ENCODE data around the gene TMEM184B.

The TMEM184B gene

DNA sequence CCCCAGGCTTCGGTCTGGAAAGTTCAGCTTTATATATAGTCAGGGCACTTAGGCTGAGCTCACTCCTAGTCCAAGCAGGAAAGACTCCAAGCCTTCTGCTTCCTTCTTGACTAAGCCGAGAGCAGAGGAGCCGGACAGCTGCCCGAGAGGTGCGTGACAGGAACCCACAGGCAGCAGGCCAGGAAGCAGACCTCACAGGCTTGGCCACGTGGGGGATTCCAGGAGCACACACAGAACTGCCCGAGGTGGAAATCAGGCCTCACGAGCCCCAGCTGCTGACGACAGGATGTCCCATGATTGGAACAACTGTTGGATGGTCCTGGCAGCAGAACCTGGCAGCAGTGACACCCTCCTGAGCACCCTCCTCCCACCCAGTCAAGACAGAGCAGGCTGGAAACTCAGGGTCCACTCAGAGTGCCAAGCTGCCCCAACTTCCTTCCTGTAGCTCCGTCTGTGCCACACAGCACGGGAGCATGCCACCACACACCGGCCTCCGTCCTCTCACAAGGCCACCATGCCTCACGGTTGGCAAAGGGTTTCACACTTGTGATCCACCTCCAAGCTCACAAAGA is 96.6 kb downstream of the TMEM184B start:
- DNase-seq = peak in 3 of 6 experiments; percentile 7 to 10 (median 8)

DNA sequence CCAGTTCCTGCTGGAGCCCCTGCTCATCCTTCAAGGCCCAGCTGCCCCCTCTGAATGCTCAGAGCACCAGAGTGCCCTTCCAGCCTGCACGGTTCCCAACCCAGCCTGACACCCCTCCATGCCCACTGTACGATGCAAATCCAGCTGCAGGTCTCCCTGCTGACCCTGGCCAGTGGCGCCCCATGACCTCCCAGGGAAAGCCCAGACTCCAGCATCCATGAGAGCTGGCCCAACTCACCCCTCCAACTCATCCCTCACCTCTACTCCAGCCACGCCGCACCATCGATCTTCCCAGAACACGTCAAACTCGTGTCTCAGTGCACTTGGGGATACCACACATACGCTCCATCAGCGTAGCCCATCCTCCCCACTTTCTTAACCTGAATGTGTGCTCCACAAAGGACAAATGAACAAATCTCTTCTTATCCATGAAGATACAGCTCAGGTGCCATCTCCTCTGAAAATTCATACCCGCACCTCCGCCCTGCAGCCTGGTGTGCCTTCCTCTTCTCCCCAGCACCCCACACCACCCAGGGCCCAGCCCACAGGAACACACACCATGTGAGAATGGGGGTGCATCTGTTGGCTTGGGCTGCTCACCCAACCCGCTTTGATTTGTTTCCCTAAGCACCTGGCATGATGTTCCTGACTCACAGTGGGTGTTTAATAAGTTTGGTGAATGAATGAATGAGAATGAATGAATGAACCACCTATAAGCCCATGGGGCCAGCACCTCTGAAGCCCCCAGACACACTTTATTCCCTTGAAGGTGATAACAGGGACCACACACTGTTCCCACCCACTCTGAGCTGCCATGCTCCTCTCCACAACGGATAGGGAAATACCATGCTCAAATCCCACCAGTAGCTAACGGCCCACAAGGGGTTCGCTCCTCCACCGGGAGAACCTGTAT is 97.3 kb downstream of the TMEM184B start:
- DNase-seq = no peak

DNA sequence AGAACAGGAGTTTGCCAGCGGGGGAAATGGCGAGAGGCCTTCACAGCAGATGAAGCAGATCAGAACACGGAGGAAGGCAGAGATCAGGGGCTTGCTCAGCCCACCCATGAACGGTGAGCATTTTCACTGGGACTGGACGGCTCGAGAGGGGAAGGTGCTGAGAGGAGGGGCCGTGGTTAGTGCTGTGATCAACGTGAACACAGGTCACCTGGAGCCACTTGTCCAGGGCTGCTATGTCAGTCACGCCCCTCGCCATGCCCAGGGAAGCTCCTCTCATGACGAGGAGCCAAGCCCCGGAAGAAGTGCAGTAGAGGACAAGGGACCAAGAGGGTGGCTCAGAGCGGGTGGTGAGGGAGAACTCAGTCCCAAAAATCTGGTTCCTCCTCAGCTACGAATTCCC is 98.2 kb downstream of the TMEM184B start:
- no peak for DNase-seq

DNA sequence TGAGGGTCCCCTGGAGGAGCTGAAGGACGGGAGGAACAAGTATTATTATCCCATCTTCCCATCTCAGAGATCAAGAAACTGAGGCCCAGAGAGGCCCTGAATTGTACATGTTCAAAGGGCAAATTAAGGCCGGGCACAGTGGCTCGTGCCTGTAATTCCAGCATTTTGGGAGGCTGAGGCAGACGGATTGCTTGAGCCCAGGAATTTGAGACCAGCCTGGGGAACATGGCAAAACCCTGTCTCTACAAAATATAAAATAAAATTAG is 99.2 kb downstream of the TMEM184B start:
- DNase-seq = no peak

DNA sequence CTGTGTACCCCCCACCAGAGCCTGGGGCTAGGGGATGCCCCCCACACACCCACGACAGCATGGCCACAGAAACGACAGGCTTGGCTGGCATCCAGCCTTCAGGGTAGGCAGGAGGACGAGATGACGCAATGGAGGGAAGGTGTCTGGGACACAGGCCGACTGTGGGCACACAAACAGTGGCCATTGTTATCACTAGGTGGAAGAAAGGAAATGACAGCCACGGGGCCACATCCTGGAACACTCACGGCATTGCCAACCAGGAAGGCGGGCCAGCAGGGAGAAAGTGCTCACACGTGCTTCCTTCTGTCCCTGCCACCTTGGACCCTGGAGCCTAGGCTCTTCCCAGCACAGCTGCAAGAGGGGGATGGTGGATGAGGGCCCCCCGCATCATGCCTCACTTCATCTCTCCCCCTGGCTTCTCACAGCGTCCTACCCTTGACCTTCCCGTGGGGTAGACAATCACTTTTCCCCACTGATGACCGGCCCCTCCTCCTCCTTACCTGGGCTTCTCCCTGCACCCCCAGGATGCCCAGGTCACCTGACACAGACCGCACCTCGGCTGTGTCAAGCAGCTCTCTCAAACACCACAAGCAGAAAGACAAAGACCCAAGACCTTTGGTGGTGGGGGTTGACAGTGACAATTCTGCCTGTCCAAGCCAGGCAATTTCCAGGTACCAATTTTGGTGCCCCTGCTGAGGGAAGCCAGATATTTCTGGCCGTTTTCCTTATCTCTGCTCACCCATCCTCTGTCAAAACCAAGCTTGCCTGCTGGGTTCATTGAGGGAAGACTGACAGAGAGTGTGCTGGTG is 99.8 kb downstream of the TMEM184B start:
- no peak for DNase-seq

DNA sequence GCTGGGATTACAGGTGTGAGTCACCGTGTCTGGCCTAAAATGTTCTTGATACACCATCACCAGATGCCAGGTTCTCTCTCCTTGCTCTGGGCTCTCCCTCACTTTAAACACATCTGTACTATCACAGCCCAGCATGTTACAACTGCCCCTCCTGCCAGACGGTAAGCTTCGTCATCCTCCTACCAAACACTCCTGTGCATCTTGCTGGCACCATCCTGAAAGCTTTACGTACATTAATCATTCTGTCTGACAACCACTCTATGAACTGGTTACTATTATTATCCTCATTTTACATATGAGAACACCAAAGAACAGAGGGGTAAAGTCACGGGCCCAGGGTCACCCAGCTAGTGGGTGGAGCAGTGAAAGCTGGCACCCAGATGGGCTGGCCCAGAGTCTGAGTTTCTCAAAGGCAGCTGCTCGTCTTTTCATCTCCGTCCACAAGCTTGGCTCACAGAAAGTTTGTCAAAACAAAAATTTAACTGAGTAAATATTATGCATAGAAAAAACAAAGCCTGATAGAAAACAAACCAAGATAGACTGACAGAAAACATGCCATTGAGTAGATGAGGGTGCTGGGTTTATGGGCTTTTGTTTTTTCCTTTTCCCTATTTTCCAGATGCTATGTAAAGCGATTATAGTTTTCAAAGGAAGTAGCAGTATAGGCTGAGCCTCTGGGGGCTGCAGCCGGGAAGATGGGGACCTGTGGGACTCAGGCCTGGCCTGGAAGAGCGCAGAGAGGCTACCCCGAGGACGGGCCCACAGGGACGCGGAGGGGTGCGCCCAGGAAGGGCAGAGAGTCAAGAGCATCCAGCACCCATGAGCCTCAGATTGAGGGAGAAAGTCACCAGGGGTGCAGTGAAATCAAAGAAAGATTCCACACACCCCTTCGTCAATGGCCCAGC is 100.6 kb downstream of the TMEM184B start:
- no peak for DNase-seq

DNA sequence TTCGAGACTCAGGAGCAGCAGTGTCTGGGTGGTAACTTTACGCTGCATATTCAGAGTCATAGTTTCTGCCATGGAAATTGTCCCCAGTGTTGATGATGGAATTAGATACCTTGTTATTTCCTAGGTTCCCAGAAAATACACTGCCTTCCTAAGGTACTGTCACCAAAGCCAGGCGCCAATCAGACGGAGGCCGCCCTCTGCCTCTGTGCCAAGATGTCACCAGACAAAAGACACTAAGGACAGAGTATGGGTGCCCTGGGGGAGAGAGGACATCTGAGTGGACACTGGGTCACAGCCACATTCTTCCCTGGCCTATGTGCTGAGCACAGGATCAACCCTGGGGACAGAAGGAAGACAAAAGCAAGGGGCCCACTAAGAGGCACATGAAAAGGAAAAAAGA is 102.3 kb downstream of the TMEM184B start:
- DNase-seq = no peak
